ENCODE data around the gene PIEZO2. TPM values are rescaled to one million over a fixed set of nuclear protein-coding genes. Genes with fewer than 3 reads are reported as not detected.

Gene PIEZO2
- total RNA-seq, 1 experiment from 2014 or later: 10.7 TPM

DNA sequence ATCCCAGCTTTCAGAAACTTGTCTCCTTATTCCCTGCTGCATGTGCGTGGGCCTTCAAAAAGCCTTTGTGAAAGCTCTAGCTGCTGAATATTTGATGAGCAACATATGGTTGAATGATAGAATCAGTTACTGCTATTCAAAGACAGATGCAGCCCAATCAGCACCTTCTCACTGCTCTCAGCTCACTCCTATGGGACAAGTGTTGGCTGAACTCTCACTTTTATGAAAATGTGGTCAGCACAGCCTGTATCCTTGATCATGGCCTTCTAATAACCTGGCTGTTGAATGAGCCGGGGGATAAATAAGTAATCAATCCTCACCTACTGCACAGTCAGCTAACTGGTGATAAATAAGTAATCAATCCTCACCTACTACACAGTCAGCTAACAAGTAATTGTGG lies 103.2 kb downstream of the PIEZO2 start (continued):
- TF ChIP-seq, protein P1, sequence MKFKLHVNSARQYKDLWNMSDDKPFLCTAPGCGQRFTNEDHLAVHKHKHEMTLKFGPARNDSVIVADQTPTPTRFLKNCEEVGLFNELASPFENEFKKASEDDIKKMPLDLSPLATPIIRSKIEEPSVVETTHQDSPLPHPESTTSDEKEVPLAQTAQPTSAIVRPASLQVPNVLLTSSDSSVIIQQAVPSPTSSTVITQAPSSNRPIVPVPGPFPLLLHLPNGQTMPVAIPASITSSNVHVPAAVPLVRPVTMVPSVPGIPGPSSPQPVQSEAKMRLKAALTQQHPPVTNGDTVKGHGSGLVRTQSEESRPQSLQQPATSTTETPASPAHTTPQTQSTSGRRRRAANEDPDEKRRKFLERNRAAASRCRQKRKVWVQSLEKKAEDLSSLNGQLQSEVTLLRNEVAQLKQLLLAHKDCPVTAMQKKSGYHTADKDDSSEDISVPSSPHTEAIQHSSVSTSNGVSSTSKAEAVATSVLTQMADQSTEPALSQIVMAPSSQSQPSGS (CRISPR knock-in tag; IDR thresholded peaks at IDR 0.05; ENCODE audit: borderline replicate concordance, low read depth): no peak
- TF ChIP-seq, protein P2, sequence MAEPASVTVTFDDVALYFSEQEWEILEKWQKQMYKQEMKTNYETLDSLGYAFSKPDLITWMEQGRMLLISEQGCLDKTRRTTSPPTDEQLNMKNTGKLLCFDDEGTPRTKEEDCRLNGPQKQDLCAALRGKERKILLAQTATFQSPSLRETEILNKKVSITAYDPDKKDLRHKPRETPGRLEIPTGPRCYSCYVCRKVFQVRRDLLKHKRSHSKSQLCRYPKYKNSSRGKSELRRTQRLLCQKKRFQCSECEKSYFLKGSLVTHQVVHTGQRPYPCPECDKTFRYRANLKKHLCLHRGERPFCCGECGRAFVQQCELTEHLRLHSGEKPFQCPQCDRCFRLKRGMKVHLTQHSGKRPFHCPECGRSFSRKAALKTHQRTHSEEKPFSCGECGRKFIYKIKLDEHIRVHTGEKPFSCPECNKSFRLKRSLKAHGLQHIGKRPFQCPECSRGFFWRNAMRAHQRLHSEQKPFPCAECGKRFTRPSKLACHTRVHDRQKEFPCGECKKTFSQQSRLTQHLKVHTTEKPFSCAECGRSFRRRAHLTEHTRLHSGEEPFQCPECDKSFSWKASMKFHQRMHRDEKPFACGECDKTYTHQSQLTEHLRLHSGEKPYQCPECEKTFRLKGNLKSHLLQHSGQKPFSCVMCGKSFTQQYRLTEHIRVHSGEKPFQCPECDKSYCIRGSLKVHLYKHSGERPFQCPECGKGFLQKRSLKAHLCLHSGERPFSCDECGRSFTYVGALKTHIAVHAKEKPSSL (CRISPR knock-in tag; conservative IDR thresholded peaks at IDR 0.05): no peak

DNA sequence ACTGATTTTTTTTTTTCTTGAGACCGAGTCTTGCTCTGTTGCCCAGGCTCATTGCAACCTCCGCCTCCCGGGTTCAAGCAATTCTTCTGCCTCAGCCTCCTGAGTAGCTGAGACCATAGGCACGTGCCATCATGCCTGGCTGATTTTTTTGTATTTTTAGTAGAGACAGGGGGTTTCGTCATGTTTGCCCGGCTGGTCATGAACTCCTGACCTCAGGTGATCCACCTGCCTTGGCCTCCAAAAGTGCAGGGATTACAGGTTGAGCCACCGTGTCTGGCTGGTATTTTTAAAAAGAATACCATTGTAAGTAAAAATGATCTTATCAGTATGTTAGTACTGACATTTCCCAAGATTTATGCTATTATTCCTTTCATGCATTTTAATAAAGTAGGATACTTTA lies 105.7 kb downstream of the PIEZO2 start:
- DNase-seq (ENCODE audit: low spot score) (no peak), ATAC-seq (no peak)
- no peak overlapping the region for H3K27ac Mint-ChIP-seq
- no peak for TF ChIP-seq FOXJ3 (CRISPR knock-in tag; IDR thresholded peaks at IDR 0.05; ENCODE audit: borderline replicate concordance)
- TF ChIP-seq, protein P3, sequence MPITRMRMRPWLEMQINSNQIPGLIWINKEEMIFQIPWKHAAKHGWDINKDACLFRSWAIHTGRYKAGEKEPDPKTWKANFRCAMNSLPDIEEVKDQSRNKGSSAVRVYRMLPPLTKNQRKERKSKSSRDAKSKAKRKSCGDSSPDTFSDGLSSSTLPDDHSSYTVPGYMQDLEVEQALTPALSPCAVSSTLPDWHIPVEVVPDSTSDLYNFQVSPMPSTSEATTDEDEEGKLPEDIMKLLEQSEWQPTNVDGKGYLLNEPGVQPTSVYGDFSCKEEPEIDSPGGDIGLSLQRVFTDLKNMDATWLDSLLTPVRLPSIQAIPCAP (CRISPR knock-in tag; IDR thresholded peaks at IDR 0.05): no peak
- no peak for TF ChIP-seq ZNF138 (CRISPR knock-in tag; conservative IDR thresholded peaks at IDR 0.05)
- TF ChIP-seq NFYB (CRISPR knock-in tag; conservative IDR thresholded peaks at IDR 0.05; ENCODE audit: low read depth): no peak
- TF ChIP-seq JUN (CRISPR knock-in tag; IDR thresholded peaks at IDR 0.05): no peak
- TF ChIP-seq, protein P4, sequence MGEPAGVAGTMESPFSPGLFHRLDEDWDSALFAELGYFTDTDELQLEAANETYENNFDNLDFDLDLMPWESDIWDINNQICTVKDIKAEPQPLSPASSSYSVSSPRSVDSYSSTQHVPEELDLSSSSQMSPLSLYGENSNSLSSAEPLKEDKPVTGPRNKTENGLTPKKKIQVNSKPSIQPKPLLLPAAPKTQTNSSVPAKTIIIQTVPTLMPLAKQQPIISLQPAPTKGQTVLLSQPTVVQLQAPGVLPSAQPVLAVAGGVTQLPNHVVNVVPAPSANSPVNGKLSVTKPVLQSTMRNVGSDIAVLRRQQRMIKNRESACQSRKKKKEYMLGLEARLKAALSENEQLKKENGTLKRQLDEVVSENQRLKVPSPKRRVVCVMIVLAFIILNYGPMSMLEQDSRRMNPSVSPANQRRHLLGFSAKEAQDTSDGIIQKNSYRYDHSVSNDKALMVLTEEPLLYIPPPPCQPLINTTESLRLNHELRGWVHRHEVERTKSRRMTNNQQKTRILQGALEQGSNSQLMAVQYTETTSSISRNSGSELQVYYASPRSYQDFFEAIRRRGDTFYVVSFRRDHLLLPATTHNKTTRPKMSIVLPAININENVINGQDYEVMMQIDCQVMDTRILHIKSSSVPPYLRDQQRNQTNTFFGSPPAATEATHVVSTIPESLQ (CRISPR knock-in tag; IDR thresholded peaks at IDR 0.05): no peak
- TF ChIP-seq, protein P5, sequence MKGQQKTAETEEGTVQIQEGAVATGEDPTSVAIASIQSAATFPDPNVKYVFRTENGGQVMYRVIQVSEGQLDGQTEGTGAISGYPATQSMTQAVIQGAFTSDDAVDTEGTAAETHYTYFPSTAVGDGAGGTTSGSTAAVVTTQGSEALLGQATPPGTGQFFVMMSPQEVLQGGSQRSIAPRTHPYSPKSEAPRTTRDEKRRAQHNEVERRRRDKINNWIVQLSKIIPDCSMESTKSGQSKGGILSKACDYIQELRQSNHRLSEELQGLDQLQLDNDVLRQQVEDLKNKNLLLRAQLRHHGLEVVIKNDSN (CRISPR knock-in tag; IDR thresholded peaks at IDR 0.05): no peak
- TF ChIP-seq, protein P6, sequence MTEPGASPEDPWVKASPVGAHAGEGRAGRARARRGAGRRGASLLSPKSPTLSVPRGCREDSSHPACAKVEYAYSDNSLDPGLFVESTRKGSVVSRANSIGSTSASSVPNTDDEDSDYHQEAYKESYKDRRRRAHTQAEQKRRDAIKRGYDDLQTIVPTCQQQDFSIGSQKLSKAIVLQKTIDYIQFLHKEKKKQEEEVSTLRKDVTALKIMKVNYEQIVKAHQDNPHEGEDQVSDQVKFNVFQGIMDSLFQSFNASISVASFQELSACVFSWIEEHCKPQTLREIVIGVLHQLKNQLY (CRISPR knock-in tag; IDR thresholded peaks at IDR 0.05): no peak
- TF ChIP-seq EMX1 (CRISPR knock-in tag; IDR thresholded peaks at IDR 0.05): no peak
- no peak for TF ChIP-seq PRRX2 (CRISPR knock-in tag; IDR thresholded peaks at IDR 0.05)
- no peak for TF ChIP-seq TEAD1 (CRISPR knock-in tag; IDR thresholded peaks at IDR 0.05)
- TF ChIP-seq ZNF396 (CRISPR knock-in tag; IDR thresholded peaks at IDR 0.05; ENCODE audit: borderline replicate concordance): no peak
- TF ChIP-seq, protein P7, sequence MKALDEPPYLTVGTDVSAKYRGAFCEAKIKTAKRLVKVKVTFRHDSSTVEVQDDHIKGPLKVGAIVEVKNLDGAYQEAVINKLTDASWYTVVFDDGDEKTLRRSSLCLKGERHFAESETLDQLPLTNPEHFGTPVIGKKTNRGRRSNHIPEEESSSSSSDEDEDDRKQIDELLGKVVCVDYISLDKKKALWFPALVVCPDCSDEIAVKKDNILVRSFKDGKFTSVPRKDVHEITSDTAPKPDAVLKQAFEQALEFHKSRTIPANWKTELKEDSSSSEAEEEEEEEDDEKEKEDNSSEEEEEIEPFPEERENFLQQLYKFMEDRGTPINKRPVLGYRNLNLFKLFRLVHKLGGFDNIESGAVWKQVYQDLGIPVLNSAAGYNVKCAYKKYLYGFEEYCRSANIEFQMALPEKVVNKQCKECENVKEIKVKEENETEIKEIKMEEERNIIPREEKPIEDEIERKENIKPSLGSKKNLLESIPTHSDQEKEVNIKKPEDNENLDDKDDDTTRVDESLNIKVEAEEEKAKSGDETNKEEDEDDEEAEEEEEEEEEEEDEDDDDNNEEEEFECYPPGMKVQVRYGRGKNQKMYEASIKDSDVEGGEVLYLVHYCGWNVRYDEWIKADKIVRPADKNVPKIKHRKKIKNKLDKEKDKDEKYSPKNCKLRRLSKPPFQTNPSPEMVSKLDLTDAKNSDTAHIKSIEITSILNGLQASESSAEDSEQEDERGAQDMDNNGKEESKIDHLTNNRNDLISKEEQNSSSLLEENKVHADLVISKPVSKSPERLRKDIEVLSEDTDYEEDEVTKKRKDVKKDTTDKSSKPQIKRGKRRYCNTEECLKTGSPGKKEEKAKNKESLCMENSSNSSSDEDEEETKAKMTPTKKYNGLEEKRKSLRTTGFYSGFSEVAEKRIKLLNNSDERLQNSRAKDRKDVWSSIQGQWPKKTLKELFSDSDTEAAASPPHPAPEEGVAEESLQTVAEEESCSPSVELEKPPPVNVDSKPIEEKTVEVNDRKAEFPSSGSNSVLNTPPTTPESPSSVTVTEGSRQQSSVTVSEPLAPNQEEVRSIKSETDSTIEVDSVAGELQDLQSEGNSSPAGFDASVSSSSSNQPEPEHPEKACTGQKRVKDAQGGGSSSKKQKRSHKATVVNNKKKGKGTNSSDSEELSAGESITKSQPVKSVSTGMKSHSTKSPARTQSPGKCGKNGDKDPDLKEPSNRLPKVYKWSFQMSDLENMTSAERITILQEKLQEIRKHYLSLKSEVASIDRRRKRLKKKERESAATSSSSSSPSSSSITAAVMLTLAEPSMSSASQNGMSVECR (CRISPR knock-in tag; IDR thresholded peaks at IDR 0.05; ENCODE audit: borderline replicate concordance): no peak
- TF ChIP-seq CBFB (CRISPR knock-in tag; IDR thresholded peaks at IDR 0.05; ENCODE audit: low read depth): no peak
- TF ChIP-seq ZNF317 (CRISPR knock-in tag; IDR thresholded peaks at IDR 0.05; ENCODE audit: borderline replicate concordance, low read depth): no peak
- H3K9me3 Mint-ChIP-seq: no peaks in the 10 kb centered on the region
- H3K4me1 Mint-ChIP-seq: peaks cover 19% of the 10 kb centered on the region
- POLR2A ChIA-PET: no interaction called here
- H3K27me3 Mint-ChIP-seq (ENCODE audit: low read depth): no peaks in the 10 kb centered on the region
- H3K36me3 Mint-ChIP-seq: peaks cover 3% of the 10 kb centered on the region; the same call in 1 of the 2 replicates
- no peak overlapping the region for H3K4me3 Mint-ChIP-seq
- CTCF ChIA-PET: no interaction called here
